ENCODE measurements around the gene LEO1. TPM values are rescaled to one million over a fixed set of nuclear protein-coding genes. Genes with fewer than 3 reads are reported as not detected.

LEO1 gene
- total RNA-seq, 1 donor from 2014 or later = 21.9 TPM

DNA sequence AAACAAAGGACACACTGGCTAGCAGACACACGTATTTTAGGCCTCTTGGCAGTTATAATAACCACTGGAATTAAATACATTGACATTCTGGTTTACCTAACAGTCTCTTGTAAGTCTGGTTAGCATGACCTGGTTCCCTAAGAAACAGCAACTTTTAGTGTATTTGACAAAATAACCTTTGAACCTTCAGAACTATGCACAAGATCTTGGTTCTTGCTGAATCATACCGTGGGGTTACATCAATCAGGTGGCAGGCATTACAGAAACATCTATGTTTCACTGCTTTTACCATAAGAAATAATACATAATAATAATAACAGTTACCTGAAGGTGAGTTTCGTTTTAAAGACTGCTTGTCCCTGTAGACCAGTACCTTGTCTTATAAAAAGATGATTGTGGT lies 18.8 kb downstream of the LEO1 start:
- DNase-seq (ENCODE audit: low read depth) = no peak
- H3K27me3 ChIP-seq (ENCODE audit: control insufficient read depth, insufficient read depth, low read length) = no peaks in the 10 kb centered on the region
- peaks cover 40% of the 10 kb centered on the region for H3K36me3 ChIP-seq (ENCODE audit: control insufficient read depth, insufficient read depth, low read length)
- no peak for FAIRE-seq
- TF ChIP-seq, protein P1, sequence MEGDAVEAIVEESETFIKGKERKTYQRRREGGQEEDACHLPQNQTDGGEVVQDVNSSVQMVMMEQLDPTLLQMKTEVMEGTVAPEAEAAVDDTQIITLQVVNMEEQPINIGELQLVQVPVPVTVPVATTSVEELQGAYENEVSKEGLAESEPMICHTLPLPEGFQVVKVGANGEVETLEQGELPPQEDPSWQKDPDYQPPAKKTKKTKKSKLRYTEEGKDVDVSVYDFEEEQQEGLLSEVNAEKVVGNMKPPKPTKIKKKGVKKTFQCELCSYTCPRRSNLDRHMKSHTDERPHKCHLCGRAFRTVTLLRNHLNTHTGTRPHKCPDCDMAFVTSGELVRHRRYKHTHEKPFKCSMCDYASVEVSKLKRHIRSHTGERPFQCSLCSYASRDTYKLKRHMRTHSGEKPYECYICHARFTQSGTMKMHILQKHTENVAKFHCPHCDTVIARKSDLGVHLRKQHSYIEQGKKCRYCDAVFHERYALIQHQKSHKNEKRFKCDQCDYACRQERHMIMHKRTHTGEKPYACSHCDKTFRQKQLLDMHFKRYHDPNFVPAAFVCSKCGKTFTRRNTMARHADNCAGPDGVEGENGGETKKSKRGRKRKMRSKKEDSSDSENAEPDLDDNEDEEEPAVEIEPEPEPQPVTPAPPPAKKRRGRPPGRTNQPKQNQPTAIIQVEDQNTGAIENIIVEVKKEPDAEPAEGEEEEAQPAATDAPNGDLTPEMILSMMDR (IDR thresholded peaks at IDR 0.05; ENCODE audit: insufficient read depth, low read length, severe bottlenecking) = no peak
- no peak overlapping the region for H3K4me3 ChIP-seq (ENCODE audit: low read depth, low read length)

DNA sequence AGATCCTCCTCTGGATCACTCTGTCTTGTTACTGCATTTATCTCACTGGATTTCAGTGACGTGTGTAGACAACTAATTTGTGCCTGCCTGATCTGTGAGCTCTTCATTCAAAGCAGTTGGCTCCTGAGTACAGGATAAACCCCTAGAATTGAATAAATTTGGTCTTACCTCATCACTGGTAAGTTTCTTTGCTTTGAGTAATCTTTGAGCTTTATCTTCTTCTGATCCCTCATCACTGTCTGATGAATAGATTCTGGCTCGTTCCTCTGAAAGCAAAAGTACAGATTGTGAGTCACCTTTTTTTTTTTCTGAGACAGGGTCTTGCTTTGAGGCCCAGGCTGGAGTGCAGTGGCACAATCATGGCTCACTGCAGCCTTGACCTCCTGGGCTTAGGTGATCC lies 24.5 kb downstream of the LEO1 start:
- Histone ChIP-seq H3K27me3 (ENCODE audit: control insufficient read depth, insufficient read depth, low read length) (no peaks in the 10 kb centered on the region), H3K4me3 (ENCODE audit: low read depth, low read length) (no peak overlapping the region), H3K36me3 (ENCODE audit: control insufficient read depth, insufficient read depth, low read length) (peaks cover 31% of the 10 kb centered on the region)
- TF ChIP-seq, protein P1 (IDR thresholded peaks at IDR 0.05; ENCODE audit: insufficient read depth, low read length, severe bottlenecking) = no peak
- DNase-seq (ENCODE audit: low read depth) (no peak), FAIRE-seq (no peak)

DNA sequence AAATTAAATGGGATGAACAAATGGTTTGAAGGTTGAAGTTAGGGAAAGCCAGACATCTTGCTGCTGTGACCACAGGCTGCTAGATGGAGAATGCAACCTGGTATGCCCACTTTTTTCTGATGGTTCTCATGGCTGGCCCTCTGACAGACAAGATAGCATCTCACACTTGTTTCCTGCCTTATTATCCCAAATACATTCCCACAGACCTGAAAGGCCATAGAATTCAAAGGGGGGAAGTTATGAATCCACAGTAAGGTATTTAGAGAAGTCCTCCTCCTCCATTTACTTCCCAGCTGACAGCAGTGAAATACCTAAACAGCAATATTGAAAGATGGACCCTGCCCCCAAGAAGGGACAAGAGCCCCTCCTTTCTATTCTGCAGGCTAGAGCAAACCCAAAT lies 32.4 kb downstream of the LEO1 start:
- H3K36me3 ChIP-seq (ENCODE audit: control insufficient read depth, insufficient read depth, low read length) = peaks cover 3% of the 10 kb centered on the region
- H3K27me3 ChIP-seq (ENCODE audit: control insufficient read depth, insufficient read depth, low read length) = no peaks in the 10 kb centered on the region
- FAIRE-seq (no peak), DNase-seq (ENCODE audit: low read depth) (no peak)
- TF ChIP-seq, protein P1 (IDR thresholded peaks at IDR 0.05; ENCODE audit: insufficient read depth, low read length, severe bottlenecking) = no peak
- H3K4me3 ChIP-seq (ENCODE audit: low read depth, low read length) = no peak overlapping the region

DNA sequence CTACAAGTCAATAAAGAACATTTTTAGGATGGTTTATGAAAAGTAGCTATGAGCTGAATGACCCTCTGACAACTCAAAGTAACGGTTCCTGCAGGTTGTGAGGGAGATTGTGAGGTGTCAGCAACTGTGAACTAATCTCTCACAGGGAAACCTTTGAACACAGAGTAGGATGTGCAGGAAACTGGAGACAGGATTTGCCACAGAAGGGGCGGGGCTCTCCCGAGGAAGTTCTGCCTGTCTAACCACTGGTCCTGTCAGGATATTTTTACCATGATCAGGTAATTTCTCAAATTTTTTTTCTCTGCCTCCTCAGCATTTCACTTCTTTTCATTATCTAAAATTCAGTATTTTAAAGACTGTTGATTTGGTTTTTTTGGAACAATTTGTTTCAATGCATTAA lies 33.3 kb downstream of the LEO1 start:
- TF ChIP-seq, protein P1 (IDR thresholded peaks at IDR 0.05; ENCODE audit: insufficient read depth, low read length, severe bottlenecking) = no peak
- FAIRE-seq = no peak
- Histone ChIP-seq H3K36me3 (ENCODE audit: control insufficient read depth, insufficient read depth, low read length) (peaks cover 3% of the 10 kb centered on the region), H3K27me3 (ENCODE audit: control insufficient read depth, insufficient read depth, low read length) (no peaks in the 10 kb centered on the region), H3K4me3 (ENCODE audit: low read depth, low read length) (no peak overlapping the region)
- peak; percentile 21 for DNase-seq (ENCODE audit: low read depth)

DNA sequence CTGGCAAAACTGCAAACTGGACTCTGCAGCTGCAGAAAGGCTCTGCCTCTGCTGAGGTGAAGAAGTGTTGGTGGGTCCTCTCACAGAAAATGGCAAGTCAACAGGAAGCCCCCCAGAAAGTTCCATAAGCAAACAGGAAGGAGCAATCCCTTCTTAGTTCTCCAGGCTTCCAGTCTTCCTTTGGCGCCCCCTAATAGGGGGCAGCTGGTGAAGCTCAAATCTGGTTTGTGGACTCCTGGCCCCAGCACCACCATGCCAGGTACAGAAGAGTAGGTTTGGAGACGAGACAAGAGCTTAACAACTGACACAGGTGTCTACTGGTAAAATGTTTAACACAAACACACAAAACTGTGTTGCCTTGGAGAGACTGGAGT lies 35.5 kb downstream of the LEO1 start:
- Histone ChIP-seq H3K4me3 (ENCODE audit: low read depth, low read length) (no peak overlapping the region), H3K36me3 (ENCODE audit: control insufficient read depth, insufficient read depth, low read length) (peaks cover 1% of the 10 kb centered on the region), H3K27me3 (ENCODE audit: control insufficient read depth, insufficient read depth, low read length) (no peaks in the 10 kb centered on the region)
- TF ChIP-seq, protein P1 (IDR thresholded peaks at IDR 0.05; ENCODE audit: insufficient read depth, low read length, severe bottlenecking) = no peak
- FAIRE-seq (no peak), DNase-seq (ENCODE audit: low read depth) (no peak)

DNA sequence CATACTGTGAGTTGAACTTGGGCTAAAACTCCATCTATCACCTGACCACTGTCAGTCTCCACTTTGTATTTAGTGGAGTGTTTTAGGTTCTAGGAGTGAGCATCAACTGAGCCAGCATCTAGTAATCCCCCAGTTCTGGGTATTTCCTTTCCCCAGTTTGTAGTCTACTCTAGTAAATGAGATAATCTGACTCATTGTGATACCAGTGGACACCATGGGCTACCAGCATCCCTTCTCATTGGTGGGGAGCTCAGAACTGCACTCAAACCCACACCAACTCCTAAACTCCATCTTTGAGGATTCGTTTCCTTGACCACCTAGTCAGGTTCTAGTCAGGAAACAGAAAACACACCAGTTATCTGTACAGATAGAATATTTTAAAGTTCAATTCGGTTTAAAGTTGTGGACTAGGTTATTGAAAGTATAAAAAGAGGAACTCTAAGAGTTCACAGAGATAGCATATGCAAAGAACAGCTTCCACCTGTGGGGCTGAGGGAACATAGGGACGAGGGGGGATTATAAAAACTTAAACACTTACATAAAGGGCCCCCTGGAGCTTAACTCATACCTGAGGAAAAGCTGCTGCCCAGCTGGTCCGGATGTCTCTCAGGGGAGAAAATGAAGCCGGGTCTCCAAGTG lies 36.0 kb downstream of the LEO1 start:
- no peak overlapping the region for H3K4me3 ChIP-seq (ENCODE audit: low read depth, low read length)
- FAIRE-seq (no peak), DNase-seq (ENCODE audit: low read depth) (no peak)
- no peaks in the 10 kb centered on the region for H3K27me3 ChIP-seq (ENCODE audit: control insufficient read depth, insufficient read depth, low read length)
- peaks cover 2% of the 10 kb centered on the region for H3K36me3 ChIP-seq (ENCODE audit: control insufficient read depth, insufficient read depth, low read length)
- TF ChIP-seq, protein P1 (IDR thresholded peaks at IDR 0.05; ENCODE audit: insufficient read depth, low read length, severe bottlenecking) = no peak
